SIG-M5 treated with dmso at 0.1 percent for 504 hours (cell line): ENCODE results near the gene FNBP1.
A peak's percentile ranks its signal among the peaks of the same experiment; 100 is the strongest.

Source experiments
- DNase-seq: peaks from one replicate; lab custom pipeline; 2025; ENCODE audit not compliant: unreplicated experiment; lab: John Stamatoyannopoulos, UW

The FNBP1 gene

GRCh38 chr9:129863059-129863690 lies 179.8 kb downstream of the FNBP1 start:
- DNase-seq: peak; percentile 42

- no peak for DNase-seq
Observed at GRCh38 chr9:129861447-129861827, 181.6 kb downstream of the FNBP1 start.

DNA sequence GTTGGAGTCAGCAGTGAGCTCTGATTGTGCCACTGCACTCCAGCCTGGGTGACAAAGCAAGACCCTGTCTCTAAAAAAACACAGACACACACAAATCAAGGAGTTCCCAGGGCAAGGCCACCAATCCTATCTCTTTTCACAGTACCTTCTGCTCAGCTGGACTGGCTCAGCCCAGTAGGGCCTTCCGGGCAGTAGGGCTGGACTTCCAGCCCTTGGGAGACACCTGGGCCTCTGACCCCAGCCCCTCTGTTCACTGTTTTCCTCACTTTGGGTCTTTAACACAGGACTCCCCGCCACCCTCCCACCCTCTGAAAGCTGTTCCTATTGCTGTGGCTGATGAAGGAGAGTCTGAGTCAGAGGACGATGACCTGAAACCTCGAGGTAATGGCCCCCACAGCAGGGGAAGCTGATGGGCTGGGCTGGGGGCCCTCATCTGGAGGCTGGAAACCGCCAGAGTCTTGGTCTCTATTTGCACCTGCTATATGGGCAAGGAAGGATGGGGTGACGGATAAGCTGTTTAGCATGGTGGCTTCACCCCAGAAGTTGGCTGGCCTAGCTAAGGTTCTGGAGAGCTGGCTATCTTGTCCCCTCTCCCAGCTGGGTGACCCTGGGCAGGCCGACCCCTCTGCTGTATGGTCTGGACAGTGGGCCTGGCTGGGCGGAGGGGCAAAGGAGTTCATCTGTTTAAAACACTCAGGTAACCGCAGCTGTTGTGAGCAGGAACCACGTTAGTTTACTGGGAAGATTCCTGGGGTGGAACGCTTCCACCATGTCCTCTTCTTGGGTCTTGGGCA lies 182.1 kb downstream of the FNBP1 start:
- DNase-seq: no peak

DNA sequence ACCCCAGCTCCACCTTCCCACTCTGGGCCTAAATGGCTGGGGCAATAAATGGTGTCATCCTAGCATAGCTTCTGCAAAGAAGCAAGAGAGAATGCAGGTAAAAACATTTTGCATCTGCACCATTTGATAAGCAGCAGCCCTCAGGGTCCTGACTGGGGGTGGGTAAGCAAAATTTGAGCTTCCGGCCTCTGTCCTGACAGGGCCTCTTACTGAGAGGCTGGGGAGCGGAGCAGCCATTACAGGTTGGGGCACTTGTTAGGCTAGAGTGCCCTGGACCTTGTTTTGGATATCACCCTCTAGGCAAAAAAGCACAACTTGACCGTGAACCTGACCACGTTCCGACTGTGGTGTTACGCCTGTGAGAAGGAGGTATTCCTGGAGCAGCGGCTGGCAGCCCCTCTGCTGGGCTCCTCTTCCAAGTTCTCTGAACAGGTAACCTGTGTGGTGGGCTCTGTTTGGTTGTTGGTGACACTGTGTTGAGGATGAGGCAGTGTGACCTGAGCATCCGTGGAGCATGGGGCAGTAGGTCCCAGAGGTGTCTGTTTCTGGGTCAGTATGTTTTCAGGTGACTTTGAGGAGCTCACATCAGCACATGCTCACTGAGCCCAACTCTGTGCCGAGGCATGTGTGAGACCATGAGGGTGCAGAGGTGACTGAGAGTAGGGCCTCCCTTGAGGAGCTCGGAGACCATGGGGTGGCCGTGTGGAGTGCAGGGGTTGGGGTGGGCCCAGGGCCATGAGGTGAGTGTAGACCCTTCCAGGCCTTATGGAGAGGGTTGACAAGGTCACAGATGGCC lies 184.6 kb downstream of the FNBP1 start:
- DNase-seq: no peak

DNA sequence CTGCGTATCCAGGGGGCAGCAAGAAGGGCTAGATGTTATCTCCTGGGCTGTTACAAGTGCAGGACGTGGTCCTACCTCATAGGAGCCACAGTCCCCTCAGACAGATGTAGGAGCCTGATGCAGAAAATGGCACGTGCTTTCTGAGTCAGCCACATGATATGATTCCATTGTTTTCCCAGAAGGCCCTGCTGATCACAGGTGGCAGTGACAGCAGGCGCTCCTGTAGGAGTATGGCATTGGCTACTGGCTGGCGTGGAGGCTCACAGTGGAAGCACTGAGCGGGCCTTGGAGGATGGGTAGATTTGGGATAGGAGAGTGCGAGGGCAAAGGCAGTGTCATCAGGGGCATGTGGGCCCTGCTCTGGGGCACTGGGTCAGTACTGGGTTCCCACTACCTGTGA lies 185.8 kb downstream of the FNBP1 start:
- DNase-seq: no peak

DNA sequence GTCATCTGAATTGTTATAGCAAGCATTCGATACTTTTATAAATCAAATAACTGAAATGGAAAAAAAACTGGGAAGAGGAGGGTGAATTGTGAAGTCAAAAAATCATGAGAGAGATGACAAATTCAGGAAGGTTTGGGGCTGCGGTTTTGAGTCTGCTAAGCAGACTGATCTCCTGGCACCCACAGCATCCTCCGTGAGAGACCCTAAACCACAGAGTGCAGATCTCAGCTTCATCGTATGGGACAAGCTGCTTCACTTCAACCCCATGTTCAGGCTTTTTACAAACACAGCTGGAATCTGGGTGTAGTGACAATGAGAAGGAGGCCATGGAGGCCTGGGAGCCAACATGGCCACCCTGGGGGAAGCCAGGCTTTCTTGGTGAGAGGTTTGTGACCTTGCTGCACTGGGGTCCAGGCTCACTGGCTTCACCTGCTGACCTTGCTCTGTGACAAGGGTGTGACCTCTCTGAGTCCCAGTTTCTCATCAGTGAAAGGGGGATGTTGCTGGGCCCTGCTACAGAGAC lies 188.3 kb downstream of the FNBP1 start:
- no peak for DNase-seq

- DNase-seq: no peak
Observed at GRCh38 chr9:129853614-129854013, 189.4 kb downstream of the FNBP1 start.

GRCh38 chr9:129852579-129852978 lies 190.4 kb downstream of the FNBP1 start:
- peak; percentile 2 for DNase-seq

- DNase-seq: no peak
Observed at GRCh38 chr9:129851821-129852220, 191.2 kb downstream of the FNBP1 start.

GRCh38 chr9:129850821-129851550 lies 192.0 kb downstream of the FNBP1 start:
- no peak for DNase-seq

GRCh38 chr9:129849901-129850300 lies 193.1 kb downstream of the FNBP1 start:
- no peak for DNase-seq

- no peak for DNase-seq
Observed at GRCh38 chr9:129848712-129849441, 194.1 kb downstream of the FNBP1 start.

DNA sequence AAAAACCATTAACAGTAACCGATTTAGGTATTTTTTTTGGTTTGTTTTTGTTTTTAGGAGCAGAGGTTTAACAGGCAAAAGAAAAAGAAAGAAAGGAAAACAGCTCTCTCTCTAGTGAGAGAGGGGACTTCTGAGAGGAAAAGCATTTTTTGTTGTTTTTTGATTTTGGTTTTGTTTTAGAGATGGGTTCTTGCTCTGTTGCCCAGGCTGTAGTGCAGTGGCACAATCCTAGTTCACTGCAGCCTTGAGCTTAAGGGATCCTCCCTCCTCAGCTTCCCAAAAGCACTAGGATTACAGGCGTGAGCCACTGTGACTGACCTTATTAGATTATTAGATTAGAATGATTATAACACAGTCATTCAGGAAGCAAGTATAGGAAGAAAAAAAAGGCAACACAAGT lies 197.6 kb downstream of the FNBP1 start:
- no peak for DNase-seq

- DNase-seq: no peak
Observed at GRCh38 chr9:129841071-129841470, 201.9 kb downstream of the FNBP1 start.

DNA sequence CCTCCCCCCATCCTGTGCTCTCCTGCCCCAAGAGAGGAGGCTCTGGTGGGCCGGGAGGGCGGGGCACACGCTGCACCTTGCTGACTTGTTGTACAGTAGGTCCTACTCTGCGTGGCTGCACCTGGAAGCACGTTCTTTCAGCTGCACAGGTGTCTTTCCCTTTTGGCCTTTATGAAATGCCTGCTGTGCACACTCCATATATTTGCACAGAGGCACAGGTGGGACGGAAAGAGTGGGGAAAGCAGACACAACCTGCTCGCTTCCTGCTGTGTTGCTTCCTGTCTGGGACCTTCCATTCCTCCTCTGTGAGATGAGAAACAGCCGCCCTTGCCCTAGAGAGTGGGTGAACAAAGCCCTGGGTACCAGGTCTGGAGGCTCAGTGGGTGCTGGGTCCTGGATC lies 203.0 kb downstream of the FNBP1 start:
- DNase-seq: no peak

DNA sequence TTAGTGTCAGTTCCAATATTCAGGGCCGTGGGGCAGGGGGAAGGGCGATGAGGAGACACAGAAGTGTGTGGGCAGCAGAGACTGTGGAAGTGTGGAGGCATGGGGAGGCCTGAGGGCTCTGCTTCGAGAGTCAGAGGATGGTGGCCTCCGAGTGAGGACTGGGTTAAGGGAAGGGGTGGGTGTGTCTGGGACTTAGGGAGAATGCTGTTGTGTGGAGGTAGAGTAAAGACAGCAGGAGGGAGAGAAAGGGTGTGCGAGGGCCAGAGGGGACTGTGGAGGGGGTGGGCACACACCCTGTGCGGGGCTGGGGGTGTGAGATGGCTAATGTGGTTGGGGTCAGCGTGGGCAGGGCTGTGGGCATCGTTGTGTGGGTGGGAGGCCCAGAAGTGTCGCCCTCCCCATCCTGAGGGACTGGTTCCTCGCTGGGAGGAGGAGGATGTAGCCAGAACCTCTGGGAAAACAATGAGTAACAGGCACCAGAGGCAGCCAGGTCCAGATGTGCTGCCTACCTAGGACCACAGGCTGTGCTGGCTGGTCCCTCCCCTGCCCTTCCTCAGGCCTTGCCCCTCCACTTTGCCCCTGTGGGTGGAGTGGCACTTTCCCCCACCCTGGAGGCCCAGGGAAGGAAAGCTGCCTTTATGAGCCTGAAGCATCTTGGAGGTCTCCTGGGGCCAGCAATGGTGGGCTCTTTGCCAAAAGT lies 203.5 kb downstream of the FNBP1 start:
- no peak for DNase-seq

- DNase-seq: no peak
Observed at GRCh38 chr9:129838707-129839259, 204.2 kb downstream of the FNBP1 start.
